Measurements from ENCODE around the gene TIGD7. TPM values are rescaled to one million over a fixed set of nuclear protein-coding genes. Genes with fewer than 3 reads are reported as not detected.
"Not testable (repeated sequence)": the region's sequence is repeated elsewhere in the genome, so short reads cannot be mapped to it uniquely, and the experiment has no call there.

Gene TIGD7
- total RNA-seq, 1 donor from 2014 or later: 2.2 TPM

- no peak overlapping the region for H3K4me3 ChIP-seq
- TF ChIP-seq CTCF (IDR thresholded peaks at IDR 0.05) (no peak), POLR2A (IDR thresholded peaks at IDR 0.05) (no peak)
- intact Hi-C loops (cut with DNase I): loop anchor here (10.0 kb wide), 1 partner anchor 220 kb away; the partner anchor contains the start of gene C16orf90
- no peaks in the 10 kb centered on the region for H3K4me1 ChIP-seq
- H3K36me3 ChIP-seq: no peaks in the 10 kb centered on the region
- no peaks in the 10 kb centered on the region for H3K9me3 ChIP-seq
- no peak for DNase-seq (ENCODE audit: extremely low spot score in 2 of 2)
- no peak overlapping the region for H3K27ac ChIP-seq
- no peaks in the 10 kb centered on the region for H3K27me3 ChIP-seq
Measured at GRCh38 chr16:3274947-3275346, 30.3 kb downstream of the TIGD7 start.

- H3K27ac ChIP-seq: no peak overlapping the region
- no peak for TF ChIP-seq POLR2A (IDR thresholded peaks at IDR 0.05)
- no peak for TF ChIP-seq POLR2AphosphoS5 (IDR thresholded peaks at IDR 0.05; ENCODE audit: insufficient read depth in 1 of 2, low read depth in 1 of 2)
- no peak for TF ChIP-seq CTCF (IDR thresholded peaks at IDR 0.05)
- H3K4me1 ChIP-seq: no peaks in the 10 kb centered on the region
- intact Hi-C loops (cut with DNase I): loop anchor here (10.0 kb wide), 1 partner anchor 220 kb away; the partner anchor contains the start of gene C16orf90
- DNase-seq (ENCODE audit: extremely low spot score in 2 of 2): no peak
- H3K4me3 ChIP-seq: no peak overlapping the region
- no peaks in the 10 kb centered on the region for H3K27me3 ChIP-seq
- H3K9me3 ChIP-seq: no peaks in the 10 kb centered on the region
- no peaks in the 10 kb centered on the region for H3K36me3 ChIP-seq
Measured at GRCh38 chr16:3274490-3274889, 30.7 kb downstream of the TIGD7 start.

DNA sequence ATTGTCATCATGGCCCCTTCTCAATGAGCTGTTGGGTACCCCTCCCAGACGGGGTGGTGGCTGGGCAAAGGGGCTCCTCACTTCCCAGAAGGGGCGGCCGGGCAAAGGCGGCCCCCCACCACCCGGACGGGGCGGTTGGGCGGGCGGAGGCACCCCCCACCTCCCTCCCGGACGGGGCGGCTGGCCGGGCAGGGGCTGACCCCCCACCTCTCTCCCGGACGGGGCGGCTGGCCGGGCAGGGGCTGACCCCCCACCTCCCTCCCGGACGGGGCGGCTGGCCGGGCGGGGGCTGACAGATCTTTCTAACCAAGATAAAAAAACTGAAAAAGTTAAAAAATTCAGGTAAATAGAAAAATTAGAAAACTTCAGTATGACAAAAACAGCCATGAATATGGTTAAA is 33.9 kb downstream of the TIGD7 start:
- not testable (repeated sequence) for H3K4me1 ChIP-seq; H3K36me3 ChIP-seq; H3K9me3 ChIP-seq; H3K27me3 ChIP-seq; H3K4me3 ChIP-seq; DNase-seq (ENCODE audit: extremely low spot score in 2 of 2); H3K27ac ChIP-seq
- intact Hi-C loops (cut with DNase I): loop anchor here (10.0 kb wide), 1 partner anchor 224 kb away; the partner anchor contains the start of gene C16orf90

DNA sequence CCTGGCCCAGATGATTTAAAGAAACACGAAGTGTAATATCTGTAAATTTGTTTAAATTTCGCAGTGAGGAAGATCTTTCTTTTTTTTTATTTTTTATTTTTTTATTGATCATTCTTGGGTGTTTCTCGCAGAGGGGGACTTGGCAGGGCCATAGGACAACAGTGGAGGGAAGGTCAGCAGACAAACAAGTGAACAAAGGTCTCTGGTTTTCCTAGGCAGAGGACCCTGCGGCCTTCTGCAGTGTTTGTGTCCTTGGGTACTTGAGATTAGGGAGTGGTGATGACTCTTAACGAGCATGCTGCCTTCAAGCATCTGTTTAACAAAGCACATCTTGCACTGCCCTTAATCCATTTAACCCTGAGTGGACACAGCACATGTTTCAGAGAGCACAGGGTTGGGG is 34.5 kb downstream of the TIGD7 start:
- H3K27ac ChIP-seq; DNase-seq (ENCODE audit: extremely low spot score in 2 of 2); H3K4me1 ChIP-seq; H3K9me3 ChIP-seq; H3K36me3 ChIP-seq; H3K27me3 ChIP-seq; H3K4me3 ChIP-seq: not testable (repeated sequence)
- intact Hi-C loops (cut with DNase I): loop anchor here (10.0 kb wide), 1 partner anchor 224 kb away; the partner anchor contains the start of gene C16orf90

- no peaks in the 10 kb centered on the region for H3K9me3 ChIP-seq
- H3K4me3 ChIP-seq: no peak overlapping the region
- H3K36me3 ChIP-seq: peaks cover 0 to 9% of the 10 kb centered on the region in 2 donors
- intact Hi-C loops (cut with DNase I): no loop called here
- H3K27ac ChIP-seq: no peak overlapping the region
- H3K4me1 ChIP-seq: peaks cover 13% of the 10 kb centered on the region
- no peaks in the 10 kb centered on the region for H3K27me3 ChIP-seq
- DNase-seq (ENCODE audit: extremely low spot score in 2 of 2): no peak
- no peak for TF ChIP-seq POLR2A (IDR thresholded peaks at IDR 0.05)
- TF ChIP-seq CTCF (IDR thresholded peaks at IDR 0.05): no peak
- no peak for TF ChIP-seq POLR2AphosphoS5 (IDR thresholded peaks at IDR 0.05; ENCODE audit: insufficient read depth in 1 of 2, low read depth in 1 of 2)
Measured at GRCh38 chr16:3268294-3268693, 36.9 kb downstream of the TIGD7 start.

DNA sequence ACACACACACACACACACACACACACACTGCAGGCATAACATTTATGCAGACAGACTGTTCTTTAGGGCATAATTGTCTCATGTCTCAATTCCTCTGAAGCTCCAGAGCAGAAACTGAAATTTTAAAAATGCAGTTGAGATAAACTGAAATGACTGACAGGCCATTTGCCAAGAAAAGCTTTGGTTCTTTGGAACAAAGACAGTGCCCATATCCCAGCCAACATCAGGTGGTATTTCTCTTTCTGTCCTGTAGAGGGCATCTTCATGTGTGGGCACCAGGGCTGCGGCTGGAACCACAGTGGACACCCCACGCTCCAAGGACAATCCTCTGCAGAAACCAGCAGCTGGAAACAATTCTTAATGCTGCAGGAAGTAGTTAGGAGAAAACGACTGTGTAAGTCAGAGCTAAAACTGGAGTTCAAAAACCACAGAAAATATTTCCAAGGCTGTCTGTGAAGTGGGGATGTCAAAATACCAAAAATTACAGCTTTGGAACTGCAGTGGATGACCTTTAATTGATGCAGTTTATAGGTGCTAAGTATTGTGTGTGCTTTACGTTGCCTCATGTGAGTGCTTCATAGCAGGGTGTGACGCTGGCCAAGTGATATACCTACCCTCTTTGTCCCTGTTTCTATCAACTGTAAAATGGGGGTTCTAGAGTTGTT is 38.2 kb downstream of the TIGD7 start:
- intact Hi-C loops (cut with DNase I): no loop called here
- Histone ChIP-seq H3K9me3 (no peaks in the 10 kb centered on the region), H3K4me1 (peaks cover 18% of the 10 kb centered on the region), H3K27me3 (no peaks in the 10 kb centered on the region), H3K4me3 (no peak overlapping the region), H3K27ac (no peak overlapping the region), H3K36me3 (peaks cover 0 to 9% of the 10 kb centered on the region in 2 donors)
- no peak for TF ChIP-seq POLR2AphosphoS5 (IDR thresholded peaks at IDR 0.05; ENCODE audit: insufficient read depth in 1 of 2, low read depth in 1 of 2)
- TF ChIP-seq POLR2A (IDR thresholded peaks at IDR 0.05): no peak
- no peak for TF ChIP-seq CTCF (IDR thresholded peaks at IDR 0.05)
- no peak for DNase-seq (ENCODE audit: extremely low spot score in 2 of 2)
